Mucosa of stomach (tissue), 1 donor: ENCODE results near the gene CDH20.
"Not testable (repeated sequence)": the region's sequence is repeated elsewhere in the genome, so short reads cannot be mapped to it uniquely, and the experiment has no call there.

ENCODE experiments used
- H3K27me3 ChIP-seq: one replicate; pipeline ENCODE4 v1.7.0; 2013; ENCODE audit warnings: mild to moderate bottlenecking, low read length; ENCODE audit not compliant: control insufficient read depth, insufficient read depth
- H3K36me3 ChIP-seq: one replicate; pipeline ENCODE4 v1.7.0; 2013; ENCODE audit warnings: low read length; ENCODE audit not compliant: control insufficient read depth, insufficient read depth
- H3K4me1 ChIP-seq: one replicate; pipeline ENCODE4 v1.7.0; 2013; ENCODE audit warnings: mild to moderate bottlenecking, low read length; ENCODE audit not compliant: control insufficient read depth, insufficient read depth
- H3K4me3 ChIP-seq: one replicate; pipeline ENCODE4 v1.7.0; 2013; ENCODE audit warnings: low read length
- H3K9ac ChIP-seq: one replicate; pipeline ENCODE4 v1.7.0; 2013; ENCODE audit warnings: mild to moderate bottlenecking, low read length, moderate library complexity
- H3K9me3 ChIP-seq: one replicate; pipeline ENCODE4 v1.7.0; 2013; ENCODE audit warnings: mild to moderate bottlenecking, low read length, moderate library complexity; ENCODE audit not compliant: control insufficient read depth
- donor health status: Pancreatic carcinoma.

The CDH20 gene

DNA sequence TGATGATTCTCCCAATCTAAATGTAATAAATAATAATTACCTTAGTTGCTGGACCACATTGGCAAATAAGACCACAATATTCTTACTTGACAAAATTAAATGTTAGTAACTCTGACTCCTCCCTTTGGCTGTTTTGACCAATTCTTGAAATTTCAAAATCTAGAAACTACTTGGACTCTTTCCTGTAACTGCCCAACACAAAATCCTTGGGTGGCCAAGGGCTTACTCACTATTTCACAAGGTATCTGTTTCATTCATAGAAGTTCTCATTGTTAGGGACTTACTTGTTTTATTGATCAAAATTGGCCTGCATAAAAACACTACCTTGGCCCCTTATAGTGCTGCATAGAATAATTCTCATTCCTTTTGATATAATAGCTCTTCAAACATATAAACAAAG is 19.4 kb downstream of the CDH20 start:
- H3K27me3 ChIP-seq: no peaks in the 10 kb centered on the region
- no peaks in the 10 kb centered on the region for H3K36me3 ChIP-seq
- no peak overlapping the region for H3K4me3 ChIP-seq
- no peak overlapping the region for H3K9ac ChIP-seq
- H3K9me3 ChIP-seq: no peaks in the 10 kb centered on the region
- no peaks in the 10 kb centered on the region for H3K4me1 ChIP-seq

DNA sequence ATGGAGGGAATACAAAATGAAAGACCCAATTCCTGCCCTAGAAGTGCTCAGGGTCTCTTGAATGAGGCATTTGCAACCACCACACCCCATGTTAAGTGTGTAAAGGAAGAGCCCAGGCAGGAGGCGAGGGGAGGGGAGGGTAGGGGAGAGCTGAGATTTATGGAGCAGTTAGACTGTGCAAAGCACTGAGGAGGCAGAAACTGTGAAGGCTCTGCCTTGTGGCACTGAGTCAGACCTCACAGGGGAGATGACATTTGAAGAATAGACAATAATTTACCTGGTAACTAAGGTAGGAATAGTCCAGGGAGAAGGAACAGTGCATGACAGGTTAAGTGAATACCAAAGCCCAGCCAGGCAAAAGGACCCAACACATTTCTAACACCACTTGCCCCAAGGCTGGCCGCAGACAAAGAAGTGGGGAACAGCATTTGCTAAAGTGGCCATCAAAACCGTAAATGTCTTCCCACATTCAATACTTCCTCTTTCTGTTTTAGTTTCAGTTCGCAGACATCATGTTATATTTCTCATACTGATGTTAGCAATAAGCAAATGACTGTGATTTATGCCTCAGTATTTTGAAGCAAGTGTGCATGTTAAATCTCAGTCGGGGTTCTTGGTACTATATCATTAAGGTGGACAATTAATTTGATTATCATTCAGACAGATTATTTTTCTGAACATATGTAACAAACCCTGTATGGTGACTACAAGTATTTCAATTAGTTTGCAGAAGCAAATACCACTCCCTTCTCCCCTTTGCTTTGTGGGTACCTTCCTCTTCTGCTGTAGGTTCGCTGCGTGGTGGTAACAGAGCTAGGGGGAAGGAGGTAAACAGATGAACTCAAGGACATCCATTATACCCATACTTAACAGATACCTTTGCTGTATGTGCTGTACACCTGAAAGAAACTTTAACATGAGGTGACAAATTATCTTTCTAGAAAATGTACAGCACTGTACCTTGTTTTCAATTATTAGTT is 27.5 kb downstream of the CDH20 start:
- Histone ChIP-seq H3K36me3 (no peaks in the 10 kb centered on the region), H3K9ac (no peak overlapping the region), H3K4me1 (no peaks in the 10 kb centered on the region), H3K4me3 (no peak overlapping the region), H3K9me3 (no peaks in the 10 kb centered on the region), H3K27me3 (no peaks in the 10 kb centered on the region)

DNA sequence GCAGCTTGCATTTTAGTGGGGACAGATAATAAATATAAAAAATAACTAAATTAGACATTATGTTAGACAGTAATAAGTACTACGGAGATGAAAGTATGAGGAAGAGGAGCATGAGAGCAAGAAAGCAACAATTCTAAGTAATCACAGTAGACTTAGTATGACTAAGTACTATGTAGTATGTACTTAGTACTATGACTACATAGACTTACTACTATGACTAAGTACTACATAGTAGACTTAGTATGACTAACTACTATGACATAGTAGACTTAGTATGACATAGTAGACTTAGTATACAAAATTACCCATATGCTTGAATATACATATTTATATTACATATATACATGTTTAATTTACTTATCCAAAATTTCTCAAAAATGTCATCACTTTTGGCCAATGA is 29.3 kb downstream of the CDH20 start:
- H3K27me3 ChIP-seq: no peaks in the 10 kb centered on the region
- H3K9me3 ChIP-seq: no peaks in the 10 kb centered on the region
- no peaks in the 10 kb centered on the region for H3K4me1 ChIP-seq
- no peak overlapping the region for H3K4me3 ChIP-seq
- no peak overlapping the region for H3K9ac ChIP-seq
- no peaks in the 10 kb centered on the region for H3K36me3 ChIP-seq

DNA sequence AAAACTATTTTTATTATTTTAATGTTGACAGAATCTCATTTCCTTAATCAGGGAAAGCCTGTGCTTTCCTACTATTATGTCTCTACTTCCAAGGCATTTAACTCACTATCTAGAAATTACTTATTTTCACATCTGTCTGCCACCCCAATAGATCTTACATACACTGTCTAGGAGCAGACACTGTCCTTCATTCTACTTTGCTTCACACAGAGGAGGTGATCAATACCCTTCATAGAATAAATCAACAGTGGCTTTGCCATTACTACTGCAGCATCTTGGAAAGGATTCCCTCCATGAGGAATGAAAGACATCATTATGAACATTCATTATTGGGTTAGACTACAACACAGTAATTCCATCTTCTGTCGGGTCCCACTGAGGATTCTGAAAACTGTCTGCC is 31.7 kb downstream of the CDH20 start:
- no peaks in the 10 kb centered on the region for H3K4me1 ChIP-seq
- H3K9me3 ChIP-seq: no peaks in the 10 kb centered on the region
- H3K36me3 ChIP-seq: no peaks in the 10 kb centered on the region
- no peaks in the 10 kb centered on the region for H3K27me3 ChIP-seq
- no peak overlapping the region for H3K4me3 ChIP-seq
- H3K9ac ChIP-seq: no peak overlapping the region

DNA sequence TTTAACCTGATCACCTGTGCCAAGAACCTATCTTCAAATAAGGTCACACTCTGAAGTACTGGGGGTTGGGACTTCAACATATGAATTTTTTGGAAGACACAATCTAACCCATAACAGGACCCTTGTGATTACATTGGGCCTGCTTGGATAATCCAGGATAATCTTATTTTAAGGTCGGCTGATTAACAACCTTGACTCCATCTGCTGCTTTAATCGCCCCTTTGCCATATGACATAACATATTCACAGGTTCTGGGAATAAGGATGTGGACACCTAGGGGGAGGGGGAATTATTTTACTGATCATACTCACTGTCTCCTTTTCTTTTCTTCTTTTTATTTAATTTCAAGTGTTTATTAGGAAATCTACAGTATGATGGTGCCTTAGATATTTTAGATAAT is 34.8 kb downstream of the CDH20 start:
- Histone ChIP-seq H3K36me3 (no peaks in the 10 kb centered on the region), H3K4me3 (no peak overlapping the region), H3K9ac (no peak overlapping the region), H3K9me3 (no peaks in the 10 kb centered on the region), H3K4me1 (no peaks in the 10 kb centered on the region), H3K27me3 (no peaks in the 10 kb centered on the region)

DNA sequence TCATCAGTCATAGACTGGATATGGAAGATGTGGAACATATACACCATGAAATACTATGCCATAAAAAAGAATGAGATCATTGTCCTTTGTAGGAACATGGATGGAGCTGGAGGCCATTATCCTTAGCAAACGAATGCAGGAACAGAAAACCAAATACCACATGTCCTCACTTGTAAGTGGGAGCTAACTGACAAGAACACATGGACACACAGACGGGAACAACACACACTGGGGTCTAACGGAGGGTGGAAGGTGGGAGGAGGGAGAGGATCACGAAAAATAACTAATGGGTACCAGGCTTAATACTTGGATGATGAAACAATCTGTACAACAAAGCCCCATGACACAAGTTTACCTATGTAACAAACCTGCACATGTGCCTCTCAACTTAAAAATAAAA is 36.4 kb downstream of the CDH20 start:
- not testable (repeated sequence) for H3K4me1 ChIP-seq, H3K36me3 ChIP-seq, H3K9ac ChIP-seq, H3K27me3 ChIP-seq, H3K9me3 ChIP-seq, H3K4me3 ChIP-seq

DNA sequence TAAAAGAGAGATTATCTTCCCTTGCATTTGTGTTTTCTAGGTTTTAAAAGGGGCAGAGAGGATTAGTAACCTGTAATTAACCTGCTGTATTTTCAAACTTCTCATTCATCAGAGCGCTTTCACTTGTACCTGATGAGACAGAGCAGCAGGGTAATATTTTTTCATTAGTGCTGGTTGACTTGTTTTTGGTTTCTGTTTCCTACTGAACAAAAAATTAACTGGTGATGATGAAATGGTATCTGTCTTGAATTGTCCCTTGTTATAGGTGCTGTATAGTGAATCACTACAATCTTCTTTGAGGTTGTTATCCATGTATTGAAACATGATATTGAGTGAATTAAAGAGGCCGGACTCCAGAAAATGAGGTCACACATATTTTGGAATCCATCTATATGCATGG is 37.9 kb downstream of the CDH20 start:
- H3K36me3 ChIP-seq: no peaks in the 10 kb centered on the region
- H3K4me1 ChIP-seq: no peaks in the 10 kb centered on the region
- H3K4me3 ChIP-seq: no peak overlapping the region
- H3K9me3 ChIP-seq: no peaks in the 10 kb centered on the region
- H3K27me3 ChIP-seq: no peaks in the 10 kb centered on the region
- no peak overlapping the region for H3K9ac ChIP-seq

DNA sequence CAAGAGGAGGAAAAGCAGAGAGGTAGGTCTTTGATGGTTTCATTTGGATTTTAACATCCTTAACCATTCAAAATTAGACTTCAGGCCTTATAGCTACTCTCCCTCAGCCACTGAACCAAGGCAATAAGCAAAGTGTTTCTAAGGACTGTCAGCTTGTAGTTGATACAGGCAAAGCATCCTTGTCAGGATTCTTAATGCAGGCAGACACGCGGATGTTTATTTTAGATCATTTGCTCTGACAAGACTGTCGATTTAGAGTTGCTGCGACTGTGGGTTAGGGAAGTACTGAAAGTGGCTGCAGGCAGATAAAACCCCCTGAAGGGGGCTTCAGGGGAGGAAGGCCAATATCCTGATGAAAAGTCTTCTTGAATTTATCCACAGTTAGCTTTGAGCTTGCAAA is 46.6 kb downstream of the CDH20 start:
- Histone ChIP-seq H3K4me3 (no peak overlapping the region), H3K9ac (no peak overlapping the region), H3K27me3 (no peaks in the 10 kb centered on the region), H3K4me1 (no peaks in the 10 kb centered on the region), H3K36me3 (no peaks in the 10 kb centered on the region), H3K9me3 (no peaks in the 10 kb centered on the region)

DNA sequence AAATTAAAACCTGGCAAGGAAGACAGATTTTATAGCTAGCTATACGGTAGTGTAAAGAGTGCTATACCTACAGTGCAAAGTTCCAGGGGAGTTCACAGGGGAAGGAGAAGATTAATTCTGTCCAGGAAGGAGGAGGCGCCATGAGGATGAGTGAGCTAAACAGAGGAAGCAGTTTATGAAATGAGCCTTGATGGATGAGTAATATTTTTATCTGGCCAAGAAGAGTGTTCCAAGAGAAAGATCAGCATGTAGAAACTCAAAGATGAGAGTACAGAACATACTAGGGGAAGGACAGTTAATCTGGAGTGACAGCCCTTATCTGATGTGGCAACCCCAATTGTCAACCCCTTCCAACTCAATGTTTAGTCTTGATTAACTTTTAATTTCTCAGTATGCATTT is 54.8 kb downstream of the CDH20 start:
- Histone ChIP-seq H3K27me3 (no peaks in the 10 kb centered on the region), H3K9me3 (no peaks in the 10 kb centered on the region), H3K36me3 (no peaks in the 10 kb centered on the region), H3K4me3 (no peak overlapping the region), H3K9ac (no peak overlapping the region), H3K4me1 (no peaks in the 10 kb centered on the region)

DNA sequence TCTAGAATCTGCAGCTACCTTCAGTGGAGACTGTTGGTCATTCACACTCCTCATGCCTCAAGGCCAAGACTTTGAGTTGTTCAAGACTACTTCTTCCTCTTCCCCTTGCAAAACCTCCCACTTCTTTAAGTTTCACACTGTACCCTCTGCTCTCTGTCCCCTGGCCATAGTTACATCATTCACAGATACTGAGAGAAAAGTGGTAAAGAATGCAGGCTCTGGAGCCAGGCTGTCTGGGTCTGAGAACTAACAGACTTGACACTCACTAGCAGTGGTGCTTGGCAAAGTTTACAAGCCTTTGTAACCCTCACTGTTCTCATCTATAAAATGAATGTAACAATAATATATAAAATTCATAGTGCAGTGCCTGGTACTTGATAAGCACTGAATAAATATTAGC is 61.8 kb downstream of the CDH20 start:
- Histone ChIP-seq H3K4me1 (no peaks in the 10 kb centered on the region), H3K27me3 (no peaks in the 10 kb centered on the region), H3K9ac (no peak overlapping the region), H3K4me3 (no peak overlapping the region), H3K9me3 (no peaks in the 10 kb centered on the region), H3K36me3 (no peaks in the 10 kb centered on the region)

DNA sequence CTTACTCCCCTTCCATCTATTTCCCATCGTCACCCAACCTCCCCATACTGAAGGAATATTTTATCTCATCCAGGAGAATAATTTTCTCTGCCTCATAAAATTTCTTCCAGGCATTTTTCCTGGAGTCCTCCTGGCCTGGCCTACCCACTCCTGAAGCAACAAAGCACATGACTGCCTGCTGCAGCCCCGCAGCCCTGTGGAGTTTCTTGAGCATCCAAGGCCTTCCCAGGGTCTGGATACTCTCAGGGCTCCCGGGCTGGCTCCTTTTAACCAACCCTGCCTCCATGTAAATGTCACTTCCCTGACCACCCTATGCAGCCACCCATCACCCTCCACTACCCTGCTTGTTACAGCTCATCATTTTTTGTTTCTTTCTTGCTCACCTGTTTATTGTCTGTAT is 64.0 kb downstream of the CDH20 start:
- H3K9me3 ChIP-seq: no peaks in the 10 kb centered on the region
- no peak overlapping the region for H3K9ac ChIP-seq
- H3K4me3 ChIP-seq: no peak overlapping the region
- H3K27me3 ChIP-seq: no peaks in the 10 kb centered on the region
- H3K4me1 ChIP-seq: no peaks in the 10 kb centered on the region
- H3K36me3 ChIP-seq: no peaks in the 10 kb centered on the region

DNA sequence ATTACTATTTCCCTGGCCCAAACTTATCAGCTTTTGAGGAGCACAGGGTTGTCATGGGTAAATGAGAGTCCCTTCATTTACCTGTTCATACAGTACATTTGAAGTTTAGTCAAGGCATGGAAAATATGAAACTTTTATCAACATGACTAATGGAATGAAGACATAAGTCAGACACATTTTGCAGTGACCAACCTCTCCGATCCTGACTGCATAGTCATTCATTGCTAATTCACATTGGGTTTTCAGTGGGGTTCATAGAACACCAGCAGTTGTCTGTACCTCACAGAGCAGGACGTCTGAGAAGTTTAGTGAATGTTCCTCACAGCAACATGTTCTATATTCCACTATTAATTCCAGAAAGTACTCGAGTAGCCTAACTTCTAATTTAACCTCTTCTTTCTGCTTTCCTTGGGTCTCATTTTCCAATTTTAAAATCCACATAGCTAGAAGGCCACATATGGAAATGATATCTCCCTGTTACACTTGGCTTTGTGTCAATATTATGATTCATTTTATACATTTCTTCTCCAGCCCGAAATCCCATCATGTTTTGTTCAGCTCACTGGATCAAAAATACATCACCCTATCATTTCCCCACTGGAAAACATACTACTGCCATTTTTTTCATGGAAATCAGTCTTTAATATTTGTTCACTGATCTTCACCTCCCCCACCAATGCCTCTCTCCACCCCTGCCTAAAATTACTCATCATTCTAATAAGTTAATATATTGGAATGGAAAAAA is 65.9 kb downstream of the CDH20 start:
- H3K27me3 ChIP-seq: no peaks in the 10 kb centered on the region

More for the DNA sequence above, 65.9 kb downstream of the CDH20 start:
- H3K9me3 ChIP-seq: no peaks in the 10 kb centered on the region
- no peak overlapping the region for H3K9ac ChIP-seq
- no peaks in the 10 kb centered on the region for H3K36me3 ChIP-seq
- H3K4me1 ChIP-seq: no peaks in the 10 kb centered on the region
- no peak overlapping the region for H3K4me3 ChIP-seq
